ENCODE measurements around the gene TAL1. TPM values are rescaled to one million over a fixed set of nuclear protein-coding genes. Genes with fewer than 3 reads are reported as not detected.

Gene TAL1
- total RNA-seq, 1 experiment from 2014 or later: 4.2 TPM

- DNase-seq: no peak
- Histone ChIP-seq H3K36me3 (no peaks in the 10 kb centered on the region), H3K4me1 (peaks cover 7% of the 10 kb centered on the region), H3K9me3 (replicated peaks) (no peaks in the 10 kb centered on the region), H3K27me3 (peaks cover 3% of the 10 kb centered on the region), H3K27ac (no peak overlapping the region), H3K4me3 (peak overlapping the region; percentile 49)
Observed at GRCh38 chr1:47235806-47236205, 3.8 kb upstream of the TAL1 start.

GRCh38 chr1:47235241-47235681 is 3.2 kb upstream of the TAL1 start:
- peaks cover 7% of the 10 kb centered on the region for H3K4me1 ChIP-seq
- DNase-seq: peak; percentile 42 to 49
- H3K4me3 ChIP-seq: peak overlapping the region; percentile 49
- H3K27ac ChIP-seq: no peak overlapping the region
- no peaks in the 10 kb centered on the region for H3K9me3 ChIP-seq (replicated peaks)
- no peaks in the 10 kb centered on the region for H3K36me3 ChIP-seq
- H3K27me3 ChIP-seq: peaks cover 3% of the 10 kb centered on the region

- Histone ChIP-seq H3K27ac (no peak overlapping the region), H3K4me1 (peaks cover 7% of the 10 kb centered on the region), H3K36me3 (no peaks in the 10 kb centered on the region), H3K9me3 (replicated peaks) (no peaks in the 10 kb centered on the region), H3K4me3 (no peak overlapping the region; the same call in 1 of the 2 replicates), H3K27me3 (peaks cover 3% of the 10 kb centered on the region; the same call in 1 of the 2 replicates)
- DNase-seq: no peak
Observed at GRCh38 chr1:47233186-47233585, 1.2 kb upstream of the TAL1 start.

- H3K27me3 ChIP-seq: peaks cover 3% of the 10 kb centered on the region; the same call in 1 of the 2 replicates
- H3K27ac ChIP-seq: 0 out of 2 replicates have a peak overlapping the region, but pooled peaks have one; percentile 5
Observed at GRCh38 chr1:47231301-47232186, 481 bp downstream of the TAL1 start.

GRCh38 chr1:47230692-47231300 is 1.2 kb downstream of the TAL1 start:
- no peak for DNase-seq
- H3K9me3 ChIP-seq (replicated peaks): no peaks in the 10 kb centered on the region
- H3K36me3 ChIP-seq: no peaks in the 10 kb centered on the region
- H3K27ac ChIP-seq: no peak overlapping the region
- H3K4me3 ChIP-seq: no peak overlapping the region
- H3K27me3 ChIP-seq: peaks cover 3% of the 10 kb centered on the region; the same call in 1 of the 2 replicates
- H3K4me1 ChIP-seq: peaks cover 7% of the 10 kb centered on the region

More at GRCh38 chr1:47231301-47232186, 481 bp downstream of the TAL1 start:
- peak; percentile 21 to 46 for DNase-seq
- H3K9me3 ChIP-seq (replicated peaks): no peaks in the 10 kb centered on the region
- peaks cover 7% of the 10 kb centered on the region for H3K4me1 ChIP-seq
- H3K4me3 ChIP-seq: peak overlapping the region; percentile 65
- no peaks in the 10 kb centered on the region for H3K36me3 ChIP-seq

GRCh38 chr1:47229886-47230691 is 1.9 kb downstream of the TAL1 start:
- DNase-seq: no peak
- H3K4me1 ChIP-seq: peaks cover 6% of the 10 kb centered on the region
- no peaks in the 10 kb centered on the region for H3K9me3 ChIP-seq (replicated peaks)
- peaks cover 3% of the 10 kb centered on the region; the same call in 1 of the 2 replicates for H3K27me3 ChIP-seq
- no peaks in the 10 kb centered on the region for H3K36me3 ChIP-seq
- no peak overlapping the region for H3K4me3 ChIP-seq
- no peak overlapping the region for H3K27ac ChIP-seq

GRCh38 chr1:47229031-47229885 is 2.8 kb downstream of the TAL1 start:
- Histone ChIP-seq H3K4me1 (no peaks in the 10 kb centered on the region), H3K4me3 (no peak overlapping the region), H3K9me3 (replicated peaks) (no peaks in the 10 kb centered on the region), H3K27ac (no peak overlapping the region), H3K36me3 (no peaks in the 10 kb centered on the region), H3K27me3 (peaks cover 3% of the 10 kb centered on the region)
- DNase-seq: no peak

GRCh38 chr1:47228644-47229030 is 3.4 kb downstream of the TAL1 start:
- Histone ChIP-seq H3K27me3 (peaks cover 3% of the 10 kb centered on the region), H3K4me1 (no peaks in the 10 kb centered on the region), H3K27ac (no peak overlapping the region), H3K4me3 (no peak overlapping the region), H3K36me3 (no peaks in the 10 kb centered on the region), H3K9me3 (replicated peaks) (no peaks in the 10 kb centered on the region)
- DNase-seq: no peak

- H3K27ac ChIP-seq: no peak overlapping the region
- peaks cover 3% of the 10 kb centered on the region for H3K27me3 ChIP-seq
- no peak overlapping the region for H3K4me3 ChIP-seq
Observed at GRCh38 chr1:47227341-47228232, 4.4 kb downstream of the TAL1 start.

GRCh38 chr1:47226839-47227215 is 5.2 kb downstream of the TAL1 start:
- H3K27me3 ChIP-seq: peaks cover 3% of the 10 kb centered on the region
- H3K4me1 ChIP-seq: no peaks in the 10 kb centered on the region
- no peak overlapping the region for H3K4me3 ChIP-seq
- no peak for DNase-seq
- no peaks in the 10 kb centered on the region for H3K36me3 ChIP-seq
- no peak overlapping the region for H3K27ac ChIP-seq
- no peaks in the 10 kb centered on the region for H3K9me3 ChIP-seq (replicated peaks)

More at GRCh38 chr1:47227341-47228232, 4.4 kb downstream of the TAL1 start:
- Histone ChIP-seq H3K36me3 (no peaks in the 10 kb centered on the region), H3K9me3 (replicated peaks) (no peaks in the 10 kb centered on the region), H3K4me1 (no peaks in the 10 kb centered on the region)
- no peak for DNase-seq

- peak overlapping the region; percentile 60 for H3K4me3 ChIP-seq
- no peak overlapping the region for H3K27ac ChIP-seq
- no peaks in the 10 kb centered on the region for H3K36me3 ChIP-seq
- H3K4me1 ChIP-seq: no peaks in the 10 kb centered on the region
- DNase-seq: peak in 1 of 2 experiments; percentile 14
- H3K9me3 ChIP-seq (replicated peaks): no peaks in the 10 kb centered on the region
- H3K27me3 ChIP-seq: no peaks in the 10 kb centered on the region; the same call in 1 of the 2 replicates
Observed at GRCh38 chr1:47226121-47226838, 5.7 kb downstream of the TAL1 start.

- no peaks in the 10 kb centered on the region for H3K4me1 ChIP-seq
- H3K36me3 ChIP-seq: no peaks in the 10 kb centered on the region
- H3K4me3 ChIP-seq: peak overlapping the region; percentile 60
- peak in 1 of 2 experiments; percentile 20 for DNase-seq
- no peak overlapping the region for H3K27ac ChIP-seq
- H3K9me3 ChIP-seq (replicated peaks): no peaks in the 10 kb centered on the region
- H3K27me3 ChIP-seq: no peaks in the 10 kb centered on the region; the same call in 1 of the 2 replicates
Observed at GRCh38 chr1:47225430-47226100, 6.5 kb downstream of the TAL1 start.
